GM10847 (cell line): ENCODE data around the gene SERPINF2.

Source experiments
- POLR2A ChIP-seq: IDR thresholded peaks from 2 replicates; pipeline ENCODE4 v1.6.1; 2011; ENCODE audit not compliant: insufficient read length; ENCODE audit errors: extremely low read depth

The SERPINF2 gene

DNA sequence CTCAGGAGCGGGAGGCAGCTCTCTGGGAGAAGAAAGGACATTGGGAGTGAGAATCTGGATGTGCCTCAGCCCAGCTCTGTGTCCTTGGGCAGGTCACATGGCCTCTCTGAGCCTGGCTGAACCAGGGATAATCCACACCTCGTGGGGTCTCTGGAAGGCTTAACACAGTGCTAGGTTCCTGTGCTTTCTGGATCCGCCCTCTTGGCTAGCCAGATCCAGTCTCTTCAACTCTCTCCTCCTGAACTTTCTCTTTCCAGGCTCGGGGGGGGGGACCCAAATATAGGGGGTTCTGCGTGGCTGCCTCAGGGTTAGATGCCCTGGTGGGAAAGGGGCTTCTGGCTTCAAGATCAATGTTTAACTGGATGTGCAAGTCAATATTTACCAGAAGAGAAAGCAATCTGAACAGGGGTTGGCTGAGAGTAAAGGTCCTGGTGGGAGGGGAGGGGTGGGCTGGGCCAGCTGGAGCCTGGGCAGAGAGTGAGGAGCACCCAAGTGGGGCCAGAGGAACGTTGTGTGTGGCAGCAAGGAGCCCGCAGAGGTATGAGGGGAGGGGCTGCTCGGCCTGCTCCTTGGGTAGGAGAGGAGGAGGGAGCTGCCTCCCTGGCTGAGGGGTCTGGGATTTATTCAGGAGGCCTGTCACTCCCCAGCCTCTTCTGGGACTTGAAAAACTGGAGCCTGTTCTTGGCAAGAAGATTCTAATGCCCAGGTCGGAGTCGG, at the start of gene SERPINF2:
SERPINF2 (plus strand) TSS at position 501 of the 717 bp plus-strand sequence. CDS start 2,125 bp downstream, outside the sequence.
- TF ChIP-seq POLR2A, result no peak

DNA sequence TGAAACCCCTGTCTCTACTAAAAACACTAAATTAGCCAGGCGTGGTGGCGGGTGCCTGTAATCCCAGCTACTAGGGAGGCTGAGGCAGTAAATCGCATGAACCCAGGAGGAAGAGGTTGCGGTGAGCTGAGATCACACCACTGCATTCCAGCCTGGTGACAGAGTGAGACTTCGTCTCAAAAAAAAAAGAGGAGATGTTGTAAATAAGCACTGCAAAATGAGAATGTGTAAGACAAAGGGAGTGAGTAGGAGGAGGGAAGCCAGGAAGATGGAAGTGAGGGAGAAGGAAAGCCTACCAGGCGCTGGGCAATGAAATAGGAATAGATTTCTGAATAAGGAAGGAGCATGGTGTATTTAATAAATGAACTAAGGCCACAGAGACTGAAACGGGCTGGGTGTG, 49.3 kb upstream of the SERPINF2 start:
- no peak for TF ChIP-seq POLR2A

DNA sequence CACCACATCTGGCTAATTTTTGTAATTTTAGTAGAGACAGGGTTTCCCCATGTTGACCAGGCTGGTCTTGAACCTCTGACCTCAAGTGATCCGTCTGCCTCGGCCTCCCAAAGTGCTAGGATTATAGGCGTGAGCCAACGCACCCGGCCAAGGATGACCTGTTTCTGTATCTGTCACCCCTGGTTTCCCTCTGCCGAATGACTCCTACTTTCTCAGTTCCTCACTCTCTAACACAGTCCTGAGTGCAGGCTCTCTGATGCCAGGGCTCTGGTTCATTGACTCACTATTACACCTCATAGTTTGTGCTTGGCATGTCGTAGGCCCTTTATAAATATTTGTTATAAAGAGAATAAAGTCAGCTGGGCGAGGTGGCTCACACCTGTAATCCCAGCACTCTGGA, 47.3 kb upstream of the SERPINF2 start:
- no peak for TF ChIP-seq POLR2A

DNA sequence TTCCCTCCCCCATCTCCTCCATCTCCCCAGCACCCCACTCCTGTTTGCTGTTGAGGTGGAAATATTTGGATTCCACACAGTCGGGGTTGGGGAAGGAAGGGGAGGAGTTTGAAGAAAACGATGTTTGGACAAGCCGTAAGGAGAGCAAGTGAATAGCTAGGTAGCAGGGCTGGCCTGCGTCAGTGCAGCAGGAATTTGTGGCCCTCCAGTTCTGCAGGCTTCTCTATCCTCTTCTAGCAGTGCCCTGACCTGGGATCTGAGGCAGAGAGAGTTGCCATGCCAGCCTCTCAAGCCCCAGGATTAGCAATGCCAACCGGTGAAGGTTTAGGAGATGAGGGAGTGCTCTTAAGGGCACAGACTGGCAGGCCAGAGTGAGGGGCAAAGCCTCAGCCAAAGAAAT, 45.0 kb upstream of the SERPINF2 start:
- TF ChIP-seq POLR2A, result no peak

DNA sequence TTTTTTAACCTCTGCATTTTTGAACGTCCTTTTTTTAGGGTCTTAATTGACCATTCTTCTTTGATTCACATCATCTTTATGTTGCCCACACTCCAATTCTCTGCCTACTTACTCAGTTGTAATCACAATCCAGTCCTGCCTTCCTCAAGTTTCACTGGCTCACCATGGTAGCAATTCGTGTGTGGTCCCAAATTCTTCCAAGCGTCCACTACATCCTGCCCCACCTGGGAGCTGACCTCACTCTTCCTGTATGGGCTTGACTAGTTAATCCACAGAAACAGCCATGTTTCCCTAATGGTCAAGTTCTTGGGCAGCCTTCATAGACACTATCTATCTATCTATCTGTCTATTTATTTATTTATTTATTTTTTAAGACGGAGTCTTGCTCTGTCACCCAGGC, 39.6 kb upstream of the SERPINF2 start:
- TF ChIP-seq POLR2A, result no peak

DNA sequence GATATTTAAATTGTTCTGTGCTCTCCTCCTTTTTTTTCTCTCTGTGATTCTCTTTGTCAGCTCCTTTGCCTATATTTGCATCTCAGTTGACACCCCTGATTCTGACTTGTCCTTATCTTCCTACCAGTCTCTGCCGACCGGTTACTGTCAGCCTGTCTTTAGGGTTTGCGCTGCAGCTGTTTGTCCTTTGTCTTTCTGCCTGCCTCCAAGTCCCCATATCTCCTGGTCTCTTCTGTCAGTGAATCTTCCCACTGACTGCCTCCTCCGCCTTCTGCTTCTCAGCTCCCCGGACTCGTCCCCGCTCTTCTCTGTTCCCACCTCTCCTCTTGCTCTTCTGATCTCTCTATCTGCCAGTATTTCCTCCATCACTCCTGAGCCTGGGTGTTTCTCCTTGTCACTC, 37.7 kb upstream of the SERPINF2 start:
- TF ChIP-seq POLR2A, result no peak

DNA sequence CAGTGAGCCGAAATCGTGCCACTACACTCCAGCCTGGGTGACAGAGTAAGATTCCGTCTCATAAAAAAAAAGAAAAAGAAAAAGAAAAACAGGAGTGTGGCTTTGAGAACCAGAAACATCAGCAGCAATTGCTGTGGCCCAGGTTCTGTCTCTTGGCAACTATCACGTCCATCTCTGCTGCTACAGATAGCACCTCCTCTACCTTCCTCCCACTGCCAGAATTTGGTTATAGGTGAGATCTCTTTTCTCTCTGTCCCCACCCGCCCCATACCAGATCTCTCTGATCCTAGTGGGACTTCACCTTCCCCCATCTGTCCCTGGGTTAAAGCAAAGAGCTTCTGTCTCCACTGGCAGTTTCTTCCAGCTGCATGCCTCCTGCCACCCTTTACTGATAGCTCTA, 35.6 kb upstream of the SERPINF2 start:
- no peak for TF ChIP-seq POLR2A

DNA sequence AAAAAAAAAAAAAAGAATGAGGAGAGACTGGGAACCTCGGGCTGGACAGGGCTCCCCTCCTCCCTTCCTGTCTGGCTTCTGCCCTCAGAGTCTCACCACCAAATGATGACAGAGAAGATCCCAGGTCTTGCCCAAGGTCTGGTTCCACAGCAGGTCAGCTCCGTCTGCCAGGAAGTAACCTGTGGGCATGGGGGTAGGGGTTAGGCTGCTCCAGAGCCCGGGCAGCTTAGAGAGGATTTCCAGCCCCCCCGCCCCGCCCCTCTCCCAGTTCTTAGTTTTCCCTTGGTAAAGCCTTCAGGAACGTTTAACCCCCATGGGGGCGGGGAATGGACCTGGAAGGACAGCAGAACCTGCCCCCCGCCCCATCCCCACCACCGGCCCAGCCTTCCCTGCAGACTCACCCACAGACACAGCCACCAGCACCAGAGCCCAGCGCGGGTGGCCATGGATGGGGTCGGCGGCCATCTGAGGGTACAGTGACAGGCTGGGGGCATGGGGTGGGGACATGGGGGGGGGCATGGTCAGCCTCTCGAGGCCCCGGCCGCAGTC, 33.2 kb upstream of the SERPINF2 start:
- no peak for TF ChIP-seq POLR2A

DNA sequence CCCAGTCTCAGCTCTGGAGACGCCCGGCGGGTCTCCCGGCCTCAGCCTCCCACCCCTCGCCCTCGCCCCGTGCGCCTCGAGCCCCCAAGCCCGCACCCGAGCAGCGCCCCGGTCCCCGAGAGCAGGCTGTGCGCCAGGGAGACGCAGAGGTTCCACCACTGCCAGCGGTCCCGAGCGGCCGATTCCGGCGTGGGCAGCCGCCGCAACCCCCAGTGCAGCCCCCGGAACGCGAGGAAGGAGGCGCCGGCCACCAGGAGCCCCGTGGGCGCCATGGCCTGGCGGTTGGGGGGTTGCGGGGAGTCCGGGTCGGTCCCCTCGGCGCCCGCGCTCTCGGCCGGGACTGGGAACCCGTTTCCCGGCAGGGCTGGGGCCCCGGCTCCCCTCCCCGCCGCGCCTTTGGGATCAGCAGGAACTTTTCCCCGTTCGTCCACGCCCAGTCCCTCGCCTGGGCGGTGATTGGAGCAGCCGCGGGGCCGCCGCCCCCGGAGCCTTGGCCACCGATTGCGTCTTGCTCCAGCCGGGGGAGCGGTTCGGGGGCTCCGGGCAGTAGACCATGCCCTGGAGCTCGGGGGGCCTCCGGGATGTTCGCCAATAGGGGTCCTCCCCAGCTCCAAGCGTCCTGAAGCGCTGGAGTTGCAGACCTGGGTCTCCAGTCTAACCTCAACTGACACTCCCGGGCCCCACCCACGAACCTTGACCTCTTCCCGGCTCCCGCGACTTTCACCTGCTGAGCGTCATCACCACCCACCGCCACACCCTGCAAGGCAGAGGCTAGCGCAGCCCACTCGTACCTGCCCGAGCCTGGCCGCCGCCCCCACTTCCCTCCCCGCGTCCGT, 32.5 kb upstream of the SERPINF2 start, which contains the start of gene TLCD2:
TLCD2 (minus strand) TSS at position 407 of the 836 bp plus-strand sequence; CDS start at position 272, 135 bp downstream.
- no peak for TF ChIP-seq POLR2A

DNA sequence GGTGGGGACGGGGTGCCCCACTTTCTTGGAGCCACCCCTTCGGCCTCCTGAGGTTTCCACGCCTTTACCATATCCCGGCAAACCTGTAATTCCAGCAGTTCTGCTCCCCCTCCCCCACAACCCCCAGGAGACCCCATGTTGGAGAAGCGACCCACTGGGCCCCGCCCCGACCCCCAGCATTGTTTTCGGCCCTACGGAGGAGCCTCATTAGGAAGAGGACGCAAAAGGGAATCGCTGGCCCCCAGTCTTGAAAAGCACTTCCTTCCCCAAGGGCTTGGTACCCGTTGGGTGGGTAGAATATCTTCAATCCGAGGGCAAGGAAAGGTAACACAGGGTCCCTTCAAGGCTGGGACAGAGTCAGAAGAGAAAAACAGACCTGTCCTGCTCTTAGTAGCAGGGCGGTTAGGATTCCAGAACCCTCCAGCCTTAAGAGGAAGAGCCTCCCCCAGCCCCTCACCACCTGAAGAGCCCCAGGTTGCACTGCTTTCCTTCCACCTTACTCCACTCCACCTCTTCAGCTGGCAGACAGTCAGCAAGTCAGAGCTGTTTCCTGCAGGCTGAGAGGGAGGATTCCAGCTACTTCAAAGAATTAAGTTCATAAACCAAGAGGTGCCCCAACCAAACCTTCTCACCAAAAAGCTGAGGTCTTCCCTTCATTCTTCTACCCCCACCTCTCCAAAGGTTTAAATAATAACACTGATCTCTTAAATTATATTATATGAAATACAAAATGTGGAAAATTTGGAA, 31.7 kb upstream of the SERPINF2 start:
- no peak for TF ChIP-seq POLR2A

DNA sequence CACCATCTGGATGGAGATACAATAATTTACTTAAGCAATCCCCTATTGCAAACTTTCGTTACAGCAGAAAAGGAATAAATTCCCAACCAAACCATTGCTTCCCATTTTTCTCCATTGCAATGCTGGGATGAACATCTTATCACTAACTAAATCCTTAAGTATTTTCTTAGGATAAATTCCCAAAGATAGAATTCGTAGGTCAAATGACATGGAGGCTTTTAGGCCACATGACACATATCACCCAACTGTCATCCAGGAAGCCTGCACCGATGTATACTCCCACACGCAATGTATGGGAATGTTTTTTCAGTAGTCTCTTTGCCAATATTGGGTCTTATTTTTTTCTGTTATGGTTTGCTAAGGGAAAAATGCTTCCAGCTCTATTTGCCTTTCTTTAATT, 30.9 kb upstream of the SERPINF2 start:
- TF ChIP-seq POLR2A, result no peak

DNA sequence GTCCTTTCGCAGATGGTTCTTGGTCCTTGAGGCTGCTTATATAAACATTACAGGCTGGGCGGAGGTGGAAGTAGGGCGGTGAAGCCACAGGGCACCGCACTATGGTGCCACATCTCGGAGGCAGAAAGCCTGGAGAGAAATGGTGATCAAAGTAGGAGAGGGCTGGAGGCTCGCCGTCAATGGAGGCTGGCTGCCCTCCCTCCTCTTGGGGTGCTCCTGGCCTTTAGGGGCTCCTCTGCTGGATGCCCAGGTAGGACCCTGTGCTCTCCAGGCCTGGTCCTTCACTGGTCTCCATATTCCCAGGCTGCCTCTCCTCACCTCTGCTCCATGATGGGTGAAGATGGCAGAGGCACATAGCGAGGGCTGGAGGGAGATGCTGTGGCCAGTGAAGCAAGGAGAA, 30.4 kb upstream of the SERPINF2 start:
- no peak for TF ChIP-seq POLR2A

DNA sequence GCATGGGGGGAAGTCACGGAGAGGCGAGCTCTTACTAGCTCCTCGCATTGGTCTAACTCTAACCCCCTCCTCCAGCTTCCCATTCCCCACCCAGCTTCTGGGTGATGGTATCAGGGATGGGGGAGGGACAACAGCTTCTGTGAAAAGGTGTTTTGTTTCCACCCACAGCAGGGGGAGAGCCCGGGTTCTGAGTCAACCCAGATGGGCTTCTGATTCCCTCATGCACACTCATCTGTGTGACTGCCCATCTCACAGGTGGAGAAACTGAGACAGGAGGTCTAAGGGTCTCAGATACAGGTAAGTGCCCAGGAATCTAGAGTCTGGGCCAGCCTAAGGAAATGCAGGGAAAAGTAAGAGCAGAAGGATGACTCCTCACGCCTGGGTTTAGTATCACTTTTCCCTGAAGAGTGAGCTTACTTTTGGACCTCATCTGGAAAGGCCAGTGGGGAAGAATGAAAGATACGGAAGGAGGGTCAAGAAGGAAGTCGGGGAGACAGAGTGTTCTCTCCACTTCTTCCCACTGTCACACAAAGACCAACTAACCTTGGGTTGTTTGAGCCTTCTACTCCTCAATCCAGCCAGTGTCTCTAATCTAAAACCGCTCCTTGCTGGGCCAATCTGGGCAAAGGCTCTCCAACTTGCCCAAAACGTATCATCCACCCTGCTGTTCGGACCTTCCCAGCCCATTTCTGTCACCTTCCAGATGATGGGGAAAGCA, 29.4 kb upstream of the SERPINF2 start:
- TF ChIP-seq POLR2A, result no peak

DNA sequence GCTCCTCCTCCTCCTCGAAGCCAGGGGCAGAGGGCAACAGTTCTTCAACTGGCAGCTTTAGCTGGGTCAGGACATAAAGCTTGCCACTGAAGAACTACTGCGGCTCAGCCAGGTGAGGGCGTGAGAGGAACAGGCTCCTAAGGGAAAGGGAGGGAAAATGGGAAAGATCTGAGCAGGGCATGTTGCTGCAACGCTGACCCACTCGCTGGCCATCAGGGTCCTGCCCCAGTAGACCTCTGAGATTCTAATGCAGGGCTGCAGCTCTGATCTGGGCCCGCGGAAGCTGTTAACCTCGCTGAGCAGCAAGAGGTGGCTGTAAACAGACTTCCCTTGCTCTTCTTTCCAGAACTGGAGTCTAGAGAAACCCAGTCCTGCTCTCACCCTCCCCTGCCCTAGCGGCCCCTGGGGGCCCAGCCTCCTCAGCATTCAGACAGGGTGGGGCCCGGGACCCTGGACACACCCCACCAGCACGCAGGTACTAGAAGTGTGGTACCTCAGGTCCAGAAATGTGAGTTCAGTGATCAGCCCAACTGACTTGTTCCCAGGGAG, 28.7 kb upstream of the SERPINF2 start:
- no peak for TF ChIP-seq POLR2A
